Gastrocnemius medialis (tissue), 4 donors: ENCODE data around the gene SPATA24.

Experiments
- POLR2A ChIP-seq, 2 donors: fragments of 450-650 bp; IDR thresholded peaks; one replicate each; pipeline ENCODE4 v1.6.1; 2017; ENCODE audit warnings: antibody characterized with exemption in 2 of 2, mild to moderate bottlenecking in 2 of 2, moderate library complexity in 2 of 2
- TF ChIP-seq, protein P1 (sequence below), 5 experiments: fragments of 450-650 bp in 3 of 5; fragments of 200-600 bp in 2 of 5; sonication (generic) in 2 of 5; IDR thresholded peaks in 4 of 5; conservative IDR thresholded peaks in 1 of 5; 1 replicate in 4 of 5; 2 replicates in 1 of 5; pipeline ENCODE4 v1.5.1; 2016 to 2019; ENCODE audit warnings: antibody characterized with exemption in 5 of 5, mild to moderate bottlenecking in 3 of 5, moderate library complexity in 3 of 5

DNA sequence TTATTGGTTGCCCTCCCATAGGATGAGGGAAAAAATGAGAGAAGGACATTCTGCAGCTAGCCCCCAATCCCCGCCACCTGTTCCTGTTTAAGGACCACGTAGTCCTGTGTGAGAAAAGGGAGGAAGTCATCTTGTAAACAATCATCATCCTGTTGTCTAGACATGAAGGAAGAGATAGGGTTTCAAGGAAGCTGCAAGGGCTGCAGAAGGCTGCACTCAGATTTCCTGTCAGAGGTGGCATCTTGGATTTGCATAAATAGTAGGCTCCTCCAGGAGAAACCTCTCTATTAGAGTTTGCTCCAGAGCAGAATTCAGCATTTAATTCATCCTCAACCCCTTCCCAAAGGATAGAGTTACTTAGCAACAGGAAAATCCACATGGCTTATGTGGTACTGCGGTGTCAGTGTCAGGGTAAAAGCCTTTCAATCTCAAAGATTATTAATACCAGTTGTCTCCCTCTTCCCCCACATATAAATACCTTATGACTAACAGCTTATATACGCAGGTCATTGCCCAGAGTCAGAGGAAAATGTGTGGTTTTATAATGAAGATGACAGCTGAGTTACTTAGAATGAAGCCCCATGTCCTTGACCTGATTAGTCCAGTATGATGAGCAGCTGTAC is 40.1 kb upstream of the SPATA24 start:
- TF ChIP-seq POLR2A (IDR thresholded peaks at IDR 0.05): no peak
- TF ChIP-seq, protein P1, sequence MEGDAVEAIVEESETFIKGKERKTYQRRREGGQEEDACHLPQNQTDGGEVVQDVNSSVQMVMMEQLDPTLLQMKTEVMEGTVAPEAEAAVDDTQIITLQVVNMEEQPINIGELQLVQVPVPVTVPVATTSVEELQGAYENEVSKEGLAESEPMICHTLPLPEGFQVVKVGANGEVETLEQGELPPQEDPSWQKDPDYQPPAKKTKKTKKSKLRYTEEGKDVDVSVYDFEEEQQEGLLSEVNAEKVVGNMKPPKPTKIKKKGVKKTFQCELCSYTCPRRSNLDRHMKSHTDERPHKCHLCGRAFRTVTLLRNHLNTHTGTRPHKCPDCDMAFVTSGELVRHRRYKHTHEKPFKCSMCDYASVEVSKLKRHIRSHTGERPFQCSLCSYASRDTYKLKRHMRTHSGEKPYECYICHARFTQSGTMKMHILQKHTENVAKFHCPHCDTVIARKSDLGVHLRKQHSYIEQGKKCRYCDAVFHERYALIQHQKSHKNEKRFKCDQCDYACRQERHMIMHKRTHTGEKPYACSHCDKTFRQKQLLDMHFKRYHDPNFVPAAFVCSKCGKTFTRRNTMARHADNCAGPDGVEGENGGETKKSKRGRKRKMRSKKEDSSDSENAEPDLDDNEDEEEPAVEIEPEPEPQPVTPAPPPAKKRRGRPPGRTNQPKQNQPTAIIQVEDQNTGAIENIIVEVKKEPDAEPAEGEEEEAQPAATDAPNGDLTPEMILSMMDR (IDR thresholded peaks at IDR 0.05 in 4 of 5, conservative IDR thresholded peaks at IDR 0.05 in 1 of 5): no peak
